Measurements from ENCODE around the gene XXYLT1.

The XXYLT1 gene

GRCh38 chr3:195063581-195064193 is 207.3 kb downstream of the XXYLT1 start:
- Histone ChIP-seq H4K20me1 (ENCODE audit: low read depth, low read length) (no peaks in the 10 kb centered on the region), H3K4me2 (ENCODE audit: low read depth, low read length, poor library complexity, severe bottlenecking) (no peak overlapping the region)

DNA sequence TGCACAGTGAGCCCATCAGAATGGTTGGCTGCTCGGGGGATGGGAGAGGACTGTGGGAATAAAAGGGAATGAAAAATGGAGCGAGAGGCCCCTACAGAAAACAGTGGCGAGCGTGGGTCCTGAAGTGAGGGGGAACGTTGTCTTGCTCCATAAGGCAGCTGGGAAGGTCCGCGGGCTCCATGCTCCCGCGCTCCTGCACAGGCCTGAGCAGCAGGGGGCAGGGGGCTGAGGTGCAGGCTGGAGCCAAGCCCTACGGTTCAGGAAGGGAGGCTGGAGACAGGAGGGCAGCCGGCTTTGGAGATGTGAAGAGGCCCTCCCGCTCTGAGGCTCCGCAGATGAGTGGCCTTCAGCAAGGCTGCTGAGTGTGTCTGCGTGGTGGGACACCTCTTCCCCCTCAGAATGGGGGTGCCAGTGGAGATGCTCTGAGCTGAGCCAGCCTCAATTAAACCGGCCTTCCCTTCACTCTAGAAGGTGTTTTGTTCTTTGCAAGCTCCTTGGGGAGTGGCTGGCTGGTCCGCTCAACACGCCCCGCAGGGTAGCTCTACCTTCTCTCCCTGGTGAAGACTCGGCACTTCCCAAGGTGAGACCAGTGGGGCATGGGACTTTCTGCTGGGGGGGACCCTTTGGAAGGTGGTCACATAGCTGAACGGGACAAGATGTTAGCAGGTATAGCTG is 208.0 kb downstream of the XXYLT1 start:
- Histone ChIP-seq H3K4me2 (ENCODE audit: low read depth, low read length, poor library complexity, severe bottlenecking) (no peak overlapping the region), H4K20me1 (ENCODE audit: low read depth, low read length) (no peaks in the 10 kb centered on the region), H2AFZ (ENCODE audit: low read depth, low read length, severe bottlenecking) (no peak overlapping the region), H3K27me3 (ENCODE audit: low read length) (no peaks in the 10 kb centered on the region), H3K36me3 (ENCODE audit: low read length) (no peaks in the 10 kb centered on the region), H3K27ac (ENCODE audit: low read depth, low read length) (no peak overlapping the region), H3K9ac (ENCODE audit: low read length) (no peak overlapping the region), H3K9me3 (ENCODE audit: insufficient read depth, low read length) (no peaks in the 10 kb centered on the region), H3F3A (ENCODE audit: insufficient read depth) (no peaks in the 10 kb centered on the region), H3K79me2 (ENCODE audit: insufficient read depth, low read length) (no peaks in the 10 kb centered on the region), H3K9me2 (replicated peaks; ENCODE audit: insufficient read depth, low read length) (no peaks in the 10 kb centered on the region), H3K4me3 (ENCODE audit: insufficient read depth, low read length, poor library complexity, severe bottlenecking) (no peak overlapping the region)
- TF ChIP-seq, protein P1, sequence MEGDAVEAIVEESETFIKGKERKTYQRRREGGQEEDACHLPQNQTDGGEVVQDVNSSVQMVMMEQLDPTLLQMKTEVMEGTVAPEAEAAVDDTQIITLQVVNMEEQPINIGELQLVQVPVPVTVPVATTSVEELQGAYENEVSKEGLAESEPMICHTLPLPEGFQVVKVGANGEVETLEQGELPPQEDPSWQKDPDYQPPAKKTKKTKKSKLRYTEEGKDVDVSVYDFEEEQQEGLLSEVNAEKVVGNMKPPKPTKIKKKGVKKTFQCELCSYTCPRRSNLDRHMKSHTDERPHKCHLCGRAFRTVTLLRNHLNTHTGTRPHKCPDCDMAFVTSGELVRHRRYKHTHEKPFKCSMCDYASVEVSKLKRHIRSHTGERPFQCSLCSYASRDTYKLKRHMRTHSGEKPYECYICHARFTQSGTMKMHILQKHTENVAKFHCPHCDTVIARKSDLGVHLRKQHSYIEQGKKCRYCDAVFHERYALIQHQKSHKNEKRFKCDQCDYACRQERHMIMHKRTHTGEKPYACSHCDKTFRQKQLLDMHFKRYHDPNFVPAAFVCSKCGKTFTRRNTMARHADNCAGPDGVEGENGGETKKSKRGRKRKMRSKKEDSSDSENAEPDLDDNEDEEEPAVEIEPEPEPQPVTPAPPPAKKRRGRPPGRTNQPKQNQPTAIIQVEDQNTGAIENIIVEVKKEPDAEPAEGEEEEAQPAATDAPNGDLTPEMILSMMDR (IDR thresholded peaks at IDR 0.05; ENCODE audit: insufficient read depth, low read length, poor library complexity, severe bottlenecking): no peak
- no peak for TF ChIP-seq EZH2phosphoT487 (conservative IDR thresholded peaks at IDR 0.05; ENCODE audit: low read length)

More at GRCh38 chr3:195063581-195064193, 207.3 kb downstream of the XXYLT1 start:
- H3K9me2 ChIP-seq (replicated peaks; ENCODE audit: insufficient read depth, low read length): no peaks in the 10 kb centered on the region
- H3K79me2 ChIP-seq (ENCODE audit: insufficient read depth, low read length): no peaks in the 10 kb centered on the region
- no peak overlapping the region for H3K4me3 ChIP-seq (ENCODE audit: insufficient read depth, low read length, poor library complexity, severe bottlenecking)
- no peak overlapping the region for H3K27ac ChIP-seq (ENCODE audit: low read depth, low read length)
- no peak overlapping the region for H2AFZ ChIP-seq (ENCODE audit: low read depth, low read length, severe bottlenecking)
- no peaks in the 10 kb centered on the region for H3K27me3 ChIP-seq (ENCODE audit: low read length)
- TF ChIP-seq, protein P1 (IDR thresholded peaks at IDR 0.05; ENCODE audit: insufficient read depth, low read length, poor library complexity, severe bottlenecking): no peak
- TF ChIP-seq EZH2phosphoT487 (conservative IDR thresholded peaks at IDR 0.05; ENCODE audit: low read length): no peak
- no peaks in the 10 kb centered on the region for H3K9me3 ChIP-seq (ENCODE audit: insufficient read depth, low read length)
- H3K9ac ChIP-seq (ENCODE audit: low read length): no peak overlapping the region
- H3K36me3 ChIP-seq (ENCODE audit: low read length): no peaks in the 10 kb centered on the region
- no peaks in the 10 kb centered on the region for H3F3A ChIP-seq (ENCODE audit: insufficient read depth)

GRCh38 chr3:195061756-195062655 is 209.0 kb downstream of the XXYLT1 start:
- Histone ChIP-seq H3K9ac (ENCODE audit: low read length) (no peak overlapping the region), H3K27ac (ENCODE audit: low read depth, low read length) (no peak overlapping the region), H3K36me3 (ENCODE audit: low read length) (no peaks in the 10 kb centered on the region), H2AFZ (ENCODE audit: low read depth, low read length, severe bottlenecking) (no peak overlapping the region), H3K4me3 (ENCODE audit: insufficient read depth, low read length, poor library complexity, severe bottlenecking) (no peak overlapping the region), H3K4me2 (ENCODE audit: low read depth, low read length, poor library complexity, severe bottlenecking) (no peak overlapping the region), H3F3A (ENCODE audit: insufficient read depth) (no peaks in the 10 kb centered on the region), H3K9me3 (ENCODE audit: insufficient read depth, low read length) (no peaks in the 10 kb centered on the region), H3K79me2 (ENCODE audit: insufficient read depth, low read length) (no peaks in the 10 kb centered on the region), H3K9me2 (replicated peaks; ENCODE audit: insufficient read depth, low read length) (no peaks in the 10 kb centered on the region), H3K27me3 (ENCODE audit: low read length) (no peaks in the 10 kb centered on the region), H4K20me1 (ENCODE audit: low read depth, low read length) (no peaks in the 10 kb centered on the region)
- TF ChIP-seq EZH2phosphoT487 (conservative IDR thresholded peaks at IDR 0.05; ENCODE audit: low read length): no peak
- TF ChIP-seq, protein P1 (IDR thresholded peaks at IDR 0.05; ENCODE audit: insufficient read depth, low read length, poor library complexity, severe bottlenecking): no peak

All from SU-DHL-6 (cell line).